GM18909 (cell line): Measurements from ENCODE around the gene SLC7A6.

Experiments used
- ATAC-seq: cut with Tn5 transposase; IDR thresholded peaks from one replicate; pipeline ENCODE4 v1.9.1; 2021; ENCODE audit warnings: mild to moderate bottlenecking; ENCODE audit not compliant: unreplicated experiment, poor library complexity

Gene SLC7A6

GRCh38 chr16:68264128-68265077, at the start of gene SLC7A6:
TSS of gene SLC7A6 (plus strand) at chr16:68264526. CDS start at chr16:68274727, 10,201 bp downstream.
- peak; percentile 60 for ATAC-seq

DNA sequence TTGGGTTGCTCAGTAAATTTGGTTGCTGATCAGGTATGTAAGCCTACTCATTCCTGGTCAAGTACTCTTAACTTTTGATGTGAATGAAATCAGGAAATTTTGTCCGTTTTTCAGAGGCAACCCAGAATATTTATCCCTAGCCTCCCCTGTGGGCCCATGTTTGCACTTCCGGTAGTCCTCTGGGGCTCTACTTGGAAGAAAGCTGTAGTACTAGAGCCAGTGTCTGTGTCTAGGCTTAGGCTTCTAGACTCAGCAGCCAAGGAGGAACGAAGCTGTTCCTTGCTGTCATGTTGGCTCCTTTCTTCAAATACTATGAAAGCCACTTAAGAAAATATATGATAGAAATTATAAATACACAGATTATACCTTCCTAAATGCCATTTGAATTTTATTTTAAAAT, 49.6 kb upstream of the SLC7A6 start:
- ATAC-seq: no peak

DNA sequence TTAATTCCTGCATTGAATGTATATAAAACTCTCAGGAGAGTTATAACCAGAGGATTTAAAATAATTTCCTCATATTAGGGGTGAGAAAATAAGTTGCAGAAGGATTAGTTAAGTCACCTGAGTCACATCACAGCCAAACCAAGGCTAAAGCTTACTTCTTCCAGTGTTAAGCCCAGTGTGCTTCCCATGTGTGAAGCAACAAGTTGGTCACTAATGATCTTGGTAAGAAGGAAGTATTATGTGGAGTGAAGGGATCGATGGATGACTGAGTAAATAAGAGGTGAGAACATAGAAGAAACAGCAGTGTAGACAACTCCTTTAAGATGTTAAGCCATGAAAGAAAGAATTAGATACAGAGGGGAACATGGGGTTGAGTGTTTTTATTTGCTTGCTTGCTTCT, 49.0 kb upstream of the SLC7A6 start:
- no peak for ATAC-seq

DNA sequence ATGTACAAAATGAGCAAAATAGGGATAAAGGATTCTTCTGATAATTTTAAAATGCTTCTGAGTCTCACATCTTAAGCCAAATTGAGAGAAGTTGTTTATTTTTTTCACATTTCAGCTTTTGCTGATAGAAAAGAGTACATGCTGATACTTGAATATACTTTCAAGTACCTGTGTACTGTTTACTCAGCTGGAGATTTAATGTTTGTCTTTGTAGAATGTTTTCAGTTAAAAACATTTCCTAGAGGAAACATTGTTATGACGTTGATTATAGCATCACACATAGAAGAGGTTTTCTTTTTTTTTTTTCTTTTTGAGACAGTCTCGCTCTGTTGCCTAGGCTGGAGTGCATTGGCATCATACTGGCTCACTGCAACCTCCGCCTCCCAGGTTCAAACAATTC, 48.1 kb upstream of the SLC7A6 start:
- ATAC-seq: no peak

GRCh38 chr16:68217506-68217905, 46.8 kb upstream of the SLC7A6 start:
- ATAC-seq: no peak

DNA sequence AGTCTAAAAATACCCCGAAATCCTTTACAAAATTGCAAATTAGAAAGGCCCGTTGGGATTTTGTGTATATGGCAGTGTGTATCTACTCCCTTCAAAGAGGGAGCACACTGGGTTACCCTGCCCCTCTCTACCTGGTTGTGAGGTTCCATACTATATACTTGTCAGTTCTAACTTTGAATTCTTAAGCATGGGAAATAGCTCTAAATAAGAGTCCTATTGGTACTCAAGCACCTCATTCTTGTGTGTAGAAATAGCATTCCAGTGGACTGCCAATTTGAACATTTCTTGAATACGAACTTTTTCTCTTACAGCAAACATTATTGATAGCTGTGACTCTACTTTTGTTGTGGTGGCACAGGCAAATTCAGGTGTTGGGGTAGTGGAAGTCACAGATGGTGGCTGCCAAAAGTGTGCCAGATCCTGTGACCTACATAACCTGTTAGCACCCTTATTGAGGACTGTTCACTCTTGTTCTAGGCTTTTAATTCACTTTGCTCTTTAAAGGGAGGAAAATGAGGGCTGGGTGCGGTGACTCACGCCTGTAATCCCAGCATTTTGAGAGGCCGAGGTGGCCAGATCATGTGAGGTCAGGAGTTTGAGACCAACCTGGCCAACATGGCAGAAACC, 44.5 kb upstream of the SLC7A6 start:
- ATAC-seq: no peak

DNA sequence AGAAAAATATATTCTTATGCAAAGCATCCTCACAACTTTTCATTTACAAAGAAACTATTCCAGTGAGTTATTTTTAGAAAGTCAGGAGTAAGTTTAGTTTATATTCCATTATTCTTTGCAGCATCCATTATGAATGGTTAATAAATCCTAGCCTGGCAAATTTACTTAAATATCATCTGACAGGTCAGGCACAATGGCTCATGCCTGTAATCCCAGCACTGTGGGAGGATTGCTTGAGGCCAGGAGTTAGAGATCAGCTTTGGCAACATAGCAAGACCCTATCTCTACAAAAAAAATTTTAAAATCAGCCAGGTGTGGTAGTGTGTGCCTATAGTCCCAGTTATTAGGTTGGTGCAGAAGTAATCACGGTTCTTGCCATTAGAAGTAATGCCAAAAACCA, 41.3 kb upstream of the SLC7A6 start:
- no peak for ATAC-seq

DNA sequence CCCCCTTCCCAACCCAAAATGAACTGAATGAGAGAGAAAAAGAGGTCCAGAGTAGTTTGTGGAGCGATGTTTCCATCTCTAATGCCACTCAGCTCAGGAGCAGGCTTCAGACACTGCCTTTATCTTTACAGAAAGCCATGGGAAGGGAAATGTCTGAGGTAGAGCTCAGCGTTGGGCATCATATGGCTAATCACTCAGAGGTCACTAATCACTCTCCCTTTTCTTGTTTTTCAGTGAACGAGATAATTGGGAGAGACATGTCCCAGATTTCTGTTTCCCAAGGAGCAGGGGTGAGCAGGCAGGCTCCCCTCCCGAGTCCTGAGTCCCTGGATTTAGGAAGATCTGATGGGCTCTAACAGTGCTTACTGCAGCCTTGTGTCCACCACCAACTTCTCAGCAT, 38.2 kb upstream of the SLC7A6 start:
- ATAC-seq: no peak

- ATAC-seq: no peak
Observed at GRCh38 chr16:68227183-68227793, 37.0 kb upstream of the SLC7A6 start.

DNA sequence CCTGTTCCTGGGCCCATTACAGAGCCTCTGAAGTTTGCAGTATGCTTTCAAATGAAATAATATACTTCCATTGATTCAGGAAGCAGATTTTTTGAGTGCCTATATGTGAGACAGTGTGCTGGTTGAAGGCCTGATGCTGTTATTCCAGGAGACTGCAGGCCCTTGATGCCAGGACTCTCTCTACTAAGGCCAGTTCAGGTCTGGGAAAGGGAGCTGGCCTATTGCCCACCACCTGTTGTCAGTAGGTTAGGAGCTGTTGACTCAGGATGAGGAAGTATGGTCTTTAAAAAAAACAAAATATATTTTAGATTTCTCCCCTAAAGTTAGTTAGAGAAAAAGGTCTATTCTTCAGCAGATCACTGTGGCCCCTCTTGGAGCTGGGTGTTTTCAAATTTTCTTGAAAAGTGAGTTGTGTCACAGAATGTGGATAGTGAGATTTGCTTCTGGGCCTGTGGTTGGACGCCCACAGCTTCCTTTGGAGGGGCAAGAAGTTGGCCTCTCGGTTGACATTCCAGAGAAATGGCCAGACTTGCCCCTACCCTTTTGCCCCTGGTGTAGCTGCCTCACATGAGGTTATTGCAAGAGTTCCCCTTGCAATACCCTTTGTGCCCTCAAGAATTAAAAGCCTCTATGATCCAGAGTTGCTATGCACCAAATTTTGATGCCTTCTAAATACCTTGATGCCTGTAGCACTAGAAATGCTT, 36.3 kb upstream of the SLC7A6 start:
- ATAC-seq: no peak

GRCh38 chr16:68228652-68229051, 35.7 kb upstream of the SLC7A6 start:
- no peak for ATAC-seq

DNA sequence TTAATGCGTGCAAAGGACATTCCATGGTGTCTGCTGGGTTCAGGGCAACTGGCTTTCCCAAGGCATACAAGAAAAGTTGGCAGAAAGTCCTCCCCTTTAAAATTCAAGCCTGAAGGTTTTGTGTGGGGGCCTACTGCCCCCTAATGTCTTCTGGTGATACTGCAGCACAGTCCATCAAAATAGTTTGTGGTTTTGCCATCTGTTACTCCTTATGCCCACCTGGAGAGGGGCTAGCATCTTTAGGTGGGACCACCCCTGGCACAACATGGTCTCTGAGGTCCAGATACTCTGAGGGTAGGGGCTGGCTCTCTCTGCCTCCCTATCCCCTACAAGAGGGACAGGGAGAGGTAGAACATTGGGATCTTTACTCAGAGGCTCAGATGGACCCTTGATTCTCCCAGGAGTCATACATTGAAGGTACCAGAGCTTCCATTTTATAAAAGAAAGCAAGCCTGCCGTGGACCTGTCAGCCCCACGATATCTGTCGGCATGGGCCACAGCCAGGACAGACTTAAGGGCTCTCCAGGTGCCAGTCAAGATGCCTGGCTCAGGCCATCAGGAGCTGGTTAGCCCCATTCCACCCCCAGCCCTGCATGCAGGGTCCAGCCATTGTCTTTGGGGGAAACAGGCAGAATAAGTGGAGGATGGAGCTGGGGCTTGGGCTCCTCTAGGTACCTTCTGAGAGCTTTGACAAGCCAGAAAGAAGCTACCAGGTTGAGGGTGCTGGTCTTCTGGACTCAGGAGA, 34.7 kb upstream of the SLC7A6 start:
- no peak for ATAC-seq

DNA sequence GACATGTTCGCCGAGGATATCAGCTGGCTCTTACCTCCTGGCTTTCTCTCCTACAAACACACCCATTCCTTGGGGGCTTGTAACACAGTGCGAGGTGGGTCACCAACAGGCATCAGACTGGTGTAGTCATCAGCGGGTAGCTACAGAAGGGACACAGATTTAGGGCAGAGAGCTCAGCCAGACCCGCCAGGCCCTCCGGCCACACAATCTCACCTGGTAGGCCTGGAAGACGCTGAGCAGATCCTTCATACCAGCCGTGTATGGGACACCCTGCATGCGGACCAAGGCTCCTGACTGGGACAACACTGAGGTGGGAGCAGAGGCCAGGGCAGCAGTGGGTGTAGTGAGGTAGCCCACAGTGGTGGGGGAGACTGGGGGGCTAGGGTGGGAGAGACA, 34.2 kb upstream of the SLC7A6 start:
- ATAC-seq: no peak

GRCh38 chr16:68230956-68231355, 33.4 kb upstream of the SLC7A6 start:
- ATAC-seq: no peak

GRCh38 chr16:68231384-68232136, 32.8 kb upstream of the SLC7A6 start:
- ATAC-seq: no peak

DNA sequence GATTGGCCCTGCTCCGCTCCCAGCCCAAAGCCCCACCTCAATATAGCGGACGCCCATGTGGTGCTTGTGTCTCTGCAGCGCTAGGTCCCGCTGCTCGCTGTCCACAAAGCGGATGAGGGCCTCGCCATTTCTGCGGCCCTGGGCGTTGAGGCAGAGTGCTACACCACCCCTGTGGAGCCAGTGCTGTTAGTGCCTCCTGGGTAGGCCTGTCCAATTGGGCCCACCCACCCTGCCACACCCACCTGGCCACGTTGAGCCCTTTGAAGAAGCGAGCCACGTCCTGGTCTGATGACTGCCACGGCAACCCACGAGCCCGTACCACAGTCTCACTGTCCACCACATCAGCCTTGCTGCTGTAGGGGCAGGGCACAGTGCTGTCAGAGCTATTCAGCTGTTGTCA, 32.0 kb upstream of the SLC7A6 start:
- ATAC-seq: no peak

DNA sequence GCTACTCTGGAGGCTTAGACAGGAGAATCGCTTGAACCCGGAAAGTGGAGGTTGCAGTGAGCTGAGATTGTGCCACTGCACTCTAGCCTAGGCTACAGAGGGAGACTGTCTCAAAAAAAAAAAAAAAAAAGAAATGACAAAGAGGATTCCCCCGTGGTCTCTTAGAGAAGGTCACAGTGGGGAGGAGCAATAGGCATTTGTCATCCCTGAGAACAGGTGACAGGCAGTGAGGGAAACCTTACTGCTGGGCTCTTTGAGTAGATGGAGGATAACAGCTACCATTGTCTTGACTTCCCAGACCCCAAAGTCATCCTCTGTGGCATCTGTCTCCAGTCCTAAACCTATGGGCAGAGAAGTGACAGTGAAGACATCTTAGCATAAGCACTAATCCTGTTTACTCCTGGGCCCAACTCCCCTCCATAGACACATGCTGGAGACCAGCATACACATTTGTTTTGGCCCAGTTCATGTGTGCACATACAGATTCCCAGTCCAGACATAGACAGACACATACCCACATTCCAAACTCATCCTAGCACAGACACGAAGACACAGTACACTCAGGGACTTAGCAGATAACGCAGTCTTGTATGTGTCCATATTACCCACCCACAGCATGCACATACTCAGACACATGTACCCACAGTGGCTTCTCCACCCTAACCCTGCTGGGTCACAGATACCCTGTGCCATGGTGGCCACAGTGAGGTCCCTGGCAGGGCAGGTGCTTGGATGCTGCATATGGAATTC, 31.1 kb upstream of the SLC7A6 start:
- no peak for ATAC-seq

- ATAC-seq: no peak
Observed at GRCh38 chr16:68233835-68234187, 30.5 kb upstream of the SLC7A6 start.
